Embryonic facial prominence (tissue), 1 donor: ENCODE results near the gene MYO3A.
"Not testable (repeated sequence)": the region's sequence is repeated elsewhere in the genome, so short reads cannot be mapped to it uniquely, and the experiment has no call there.

ENCODE experiments used
- DNase-seq: peaks from one replicate; pipeline ENCODE4 v3.0.0-alpha.2; 2016; ENCODE audit errors: extremely low spot score

MYO3A gene

GRCh38 chr10:25974897-25975459 is 40.9 kb downstream of the MYO3A start:
- DNase-seq: no peak

GRCh38 chr10:25978771-25979170 is 44.7 kb downstream of the MYO3A start:
- no peak for DNase-seq

GRCh38 chr10:25982107-25982506 is 48.1 kb downstream of the MYO3A start:
- DNase-seq: no peak

- no peak for DNase-seq
Observed at GRCh38 chr10:25988583-25988982, 54.6 kb downstream of the MYO3A start.

- DNase-seq: no peak
Observed at GRCh38 chr10:25989951-25990350, 55.9 kb downstream of the MYO3A start.

GRCh38 chr10:25999295-25999981 is 65.4 kb downstream of the MYO3A start:
- no peak for DNase-seq

GRCh38 chr10:26000971-26001370 is 66.9 kb downstream of the MYO3A start:
- DNase-seq: no peak

GRCh38 chr10:26002466-26002865 is 68.4 kb downstream of the MYO3A start:
- not testable (repeated sequence) for DNase-seq

- DNase-seq: no peak
Observed at GRCh38 chr10:26015092-26015491, 81.1 kb downstream of the MYO3A start.

GRCh38 chr10:26022831-26023230 is 88.8 kb downstream of the MYO3A start:
- DNase-seq: no peak

GRCh38 chr10:26024303-26024702 is 90.3 kb downstream of the MYO3A start:
- DNase-seq: no peak

GRCh38 chr10:26025523-26025922 is 91.5 kb downstream of the MYO3A start:
- DNase-seq: no peak

- no peak for DNase-seq
Observed at GRCh38 chr10:26029858-26030257, 95.8 kb downstream of the MYO3A start.

- no peak for DNase-seq
Observed at GRCh38 chr10:26031300-26031699, 97.3 kb downstream of the MYO3A start.

- DNase-seq: no peak
Observed at GRCh38 chr10:26043469-26043868, 109.4 kb downstream of the MYO3A start.

GRCh38 chr10:26044141-26044749 is 110.2 kb downstream of the MYO3A start:
- DNase-seq: peak; percentile 13

GRCh38 chr10:26046073-26046700 is 112.2 kb downstream of the MYO3A start:
- no peak for DNase-seq

GRCh38 chr10:26048756-26049155 is 114.7 kb downstream of the MYO3A start:
- no peak for DNase-seq

GRCh38 chr10:26052326-26052725 is 118.3 kb downstream of the MYO3A start:
- DNase-seq: no peak

GRCh38 chr10:26057466-26057865 is 123.4 kb downstream of the MYO3A start:
- DNase-seq: no peak

- DNase-seq: no peak
Observed at GRCh38 chr10:26064106-26064505, 130.1 kb downstream of the MYO3A start.

- DNase-seq: no peak
Observed at GRCh38 chr10:26067680-26068079, 133.7 kb downstream of the MYO3A start.

GRCh38 chr10:26080971-26081370 is 146.9 kb downstream of the MYO3A start:
- DNase-seq: not testable (repeated sequence)
